Measurements from ENCODE around the gene PLEKHG7. TPM values are rescaled to one million over a fixed set of nuclear protein-coding genes. Genes with fewer than 3 reads are reported as not detected.

Gene PLEKHG7
- total RNA-seq, 2 experiments from 2014 or later = not detected

GRCh38 chr12:92701441-92701840 is 1.3 kb upstream of the PLEKHG7 start:
- intact Hi-C loops (cut with DNase I, micrococcal nuclease) = no loop called here
- H3K4me3 Mint-ChIP-seq = no peak overlapping the region
- Histone ChIP-seq H3K27ac (ENCODE audit: low read depth in 1 of 2, low read length in 2 of 2) (no peak overlapping the region), H3K4me3 (ENCODE audit: low read length) (no peak overlapping the region), H3K36me3 (ENCODE audit: insufficient read depth, low read length) (no peaks in the 10 kb centered on the region), H3K4me1 (ENCODE audit: insufficient read depth, low read length) (no peaks in the 10 kb centered on the region), H3K9me3 (ENCODE audit: control insufficient read depth in 1 of 2, insufficient read depth in 1 of 2, low read length in 2 of 2) (no peaks in the 10 kb centered on the region), H3K27me3 (ENCODE audit: control insufficient read depth in 1 of 2, insufficient read depth in 2 of 2, low read length in 2 of 2) (no peaks in the 10 kb centered on the region)
- H3K27ac Mint-ChIP-seq = no peak overlapping the region
- H3K27me3 Mint-ChIP-seq = no peaks in the 10 kb centered on the region
- no peaks in the 10 kb centered on the region for H3K4me1 Mint-ChIP-seq (ENCODE audit: low read depth)
- H3K9me3 Mint-ChIP-seq = peaks cover 2% of the 10 kb centered on the region
- ATAC-seq (ENCODE audit: poor library complexity) = no peak
- DNase-seq = no peak
- POLR2A ChIA-PET = no interaction called here
- no peak for TF ChIP-seq CTCF (IDR thresholded peaks at IDR 0.05)
- CTCF ChIA-PET = no interaction called here
- no peaks in the 10 kb centered on the region for H3K36me3 Mint-ChIP-seq (ENCODE audit: low read depth)

- H3K27ac Mint-ChIP-seq = no peak overlapping the region
- Histone ChIP-seq H3K9me3 (ENCODE audit: control insufficient read depth in 1 of 2, insufficient read depth in 1 of 2, low read length in 2 of 2) (no peaks in the 10 kb centered on the region), H3K36me3 (ENCODE audit: insufficient read depth, low read length) (no peaks in the 10 kb centered on the region), H3K4me3 (ENCODE audit: low read length) (no peak overlapping the region), H3K27ac (ENCODE audit: low read depth in 1 of 2, low read length in 2 of 2) (no peak overlapping the region), H3K27me3 (ENCODE audit: control insufficient read depth in 1 of 2, insufficient read depth in 2 of 2, low read length in 2 of 2) (no peaks in the 10 kb centered on the region), H3K4me1 (ENCODE audit: insufficient read depth, low read length) (no peaks in the 10 kb centered on the region)
- intact Hi-C loops (cut with DNase I, micrococcal nuclease) = no loop called here
- ChIA-PET CTCF (no interaction called here), POLR2A (no interaction called here)
- DNase-seq (no peak), ATAC-seq (ENCODE audit: poor library complexity) (no peak)
- H3K4me3 Mint-ChIP-seq = no peak overlapping the region
- no peaks in the 10 kb centered on the region for H3K36me3 Mint-ChIP-seq (ENCODE audit: low read depth)
- no peak for TF ChIP-seq CTCF (IDR thresholded peaks at IDR 0.05)
- no peaks in the 10 kb centered on the region for H3K4me1 Mint-ChIP-seq (ENCODE audit: low read depth)
- no peaks in the 10 kb centered on the region for H3K9me3 Mint-ChIP-seq
- no peaks in the 10 kb centered on the region for H3K27me3 Mint-ChIP-seq
These were observed 997 bp downstream of the PLEKHG7 start for GRCh38 chr12:92703786-92704185.

- intact Hi-C loops (cut with DNase I, micrococcal nuclease) = no loop called here
- Histone ChIP-seq H3K27ac (ENCODE audit: low read depth in 1 of 2, low read length in 2 of 2) (no peak overlapping the region), H3K9me3 (ENCODE audit: control insufficient read depth in 1 of 2, insufficient read depth in 1 of 2, low read length in 2 of 2) (no peaks in the 10 kb centered on the region), H3K4me3 (ENCODE audit: low read length) (no peak overlapping the region), H3K27me3 (ENCODE audit: control insufficient read depth in 1 of 2, insufficient read depth in 2 of 2, low read length in 2 of 2) (no peaks in the 10 kb centered on the region), H3K36me3 (ENCODE audit: insufficient read depth, low read length) (no peaks in the 10 kb centered on the region), H3K4me1 (ENCODE audit: insufficient read depth, low read length) (no peaks in the 10 kb centered on the region)
- no peak for DNase-seq
- POLR2A ChIA-PET = no interaction called here
- no peaks in the 10 kb centered on the region for H3K36me3 Mint-ChIP-seq (ENCODE audit: low read depth)
- H3K4me3 Mint-ChIP-seq = no peak overlapping the region
- CTCF ChIA-PET = no interaction called here
- H3K27me3 Mint-ChIP-seq = no peaks in the 10 kb centered on the region
- H3K27ac Mint-ChIP-seq = no peak overlapping the region
- ATAC-seq (ENCODE audit: poor library complexity) = no peak
- H3K9me3 Mint-ChIP-seq = no peaks in the 10 kb centered on the region
- no peak for TF ChIP-seq CTCF (IDR thresholded peaks at IDR 0.05)
- H3K4me1 Mint-ChIP-seq (ENCODE audit: low read depth) = no peaks in the 10 kb centered on the region
These were observed 3.8 kb downstream of the PLEKHG7 start for GRCh38 chr12:92706594-92706993.
